Right lobe of liver (tissue), 6 donors: ENCODE results near the gene ADAM12. TPM values are rescaled to one million over a fixed set of nuclear protein-coding genes. Genes with fewer than 3 reads are reported as not detected.

Experiments used
- ATAC-seq, 4 donors: fragments of 200-7000 bp; cut with Tn5 transposase; one replicate each; pipeline ENCODE4 v1.9.1; 2020; ENCODE audit warnings: mild to moderate bottlenecking in 4 of 4, moderate library complexity in 4 of 4
- DNase-seq, 3 donors: peaks; one replicate each; pipeline ENCODE4 v3.0.0-alpha.2; 2020
- H3K27ac ChIP-seq, 3 donors: fragments of 200-600 bp; one replicate each; pipeline ENCODE4 v1.8.0; 2022
- H3K27me3 ChIP-seq, 2 donors: fragments of 200-600 bp; one replicate each; pipeline ENCODE4 v1.8.0; 2022
- H3K36me3 ChIP-seq, 4 donors: fragments of 200-600 bp; sonication (generic) in 1 of 4; one replicate each; pipeline versions ENCODE4 v1.5.1 to v1.8.0; 2017 to 2022; ENCODE audit warnings: control low read depth in 1 of 4
- H3K4me1 ChIP-seq, 4 donors: fragments of 200-600 bp; sonication (generic) in 1 of 4; one replicate each; pipeline versions ENCODE4 v1.5.1 to v1.8.0; 2017 to 2022; ENCODE audit warnings: control low read depth in 1 of 4
- H3K4me3 ChIP-seq, 3 donors: fragments of 200-600 bp; one replicate each; pipeline ENCODE4 v1.8.0; 2022
- H3K9me3 ChIP-seq, 4 donors: fragments of 200-600 bp; sonication (generic) in 1 of 4; one replicate each; pipeline versions ENCODE4 v1.5.1 to v1.8.0; 2017 to 2022; ENCODE audit warnings: control low read depth in 1 of 4
- CTCF ChIP-seq, 4 donors: fragments of 200-600 bp in 3 of 4; fragments of 450-650 bp in 1 of 4; IDR thresholded peaks; one replicate each; pipeline versions ENCODE4 v1.5.1 to v1.8.0; 2016 to 2022; ENCODE audit warnings: antibody characterized with exemption in 4 of 4, mild to moderate bottlenecking in 2 of 4
- POLR2A ChIP-seq: fragments of 450-650 bp; IDR thresholded peaks from one replicate; pipeline ENCODE4 v1.6.1; 2017; ENCODE audit warnings: antibody characterized with exemption, mild to moderate bottlenecking
- WGBS: methylation state at CpG from one replicate; pipeline ENCODE4 v1.1.6; 2018; ENCODE audit warnings: low coverage, low lambda C conversion rate; ENCODE audit not compliant: insufficient coverage; ENCODE audit errors: missing lambda C conversion rate; 5-methylcytosine and 5-hydroxymethylcytosine counted together
- intact Hi-C, 2 donors: fragments of 100-400 bp; cut with DNase I; formaldehyde crosslinking; loops; one replicate each; pipeline versions ENCODE4 v1.11.2 to v1.14.1; 2022
- total RNA-seq, 6 experiments: library from RNA; depleted of rRNA in 2 of 6; stranded (reverse); fragments of >200 nt in 2 of 6; fragmentation: NEBNext Ultra II Directional in 3 of 6; extraction: Animal tissue kit (Norgen Biotek cat#: 25700) in 3 of 6; gene quantifications; one replicate each; pipeline versions ENCODE4 v1.1.0 to v1.2.4, GENCODE V29; 2016 to 2023
- donor health status: DM: no; HTN: yes; CAD: no.
- donor health status: DM: no; HTN: no; CAD: no.
- donor health status: DM: no; HTN: no; CAD: no.
- donor health status: DM: no; HTN: yes; CAD: no.
- donor health status: DM: no; HTN: yes; CAD: no.

The ADAM12 gene
- total RNA-seq, 6 experiments from 2014 or later = 0.06 to 1.3 (median 0.48) TPM; not detected in 2

DNA sequence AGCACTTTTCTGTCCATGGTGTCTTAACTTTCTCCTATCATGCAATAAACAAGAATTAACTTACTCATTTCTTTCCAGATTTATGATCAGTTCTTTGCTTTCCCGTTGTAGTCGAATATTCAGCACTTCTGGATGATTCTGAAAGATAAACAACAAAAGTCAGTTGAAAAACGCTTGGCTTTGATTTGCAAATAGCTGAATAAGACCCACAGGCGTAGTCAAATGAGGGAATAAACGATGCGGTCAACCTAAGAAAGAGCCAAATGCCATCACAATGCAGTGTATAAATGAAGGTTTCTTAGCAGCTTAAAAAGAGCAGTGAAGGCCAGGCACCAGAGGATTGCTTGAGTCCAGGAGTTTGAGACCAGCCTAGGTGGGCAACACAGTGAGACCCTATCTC is 109.4 kb downstream of the ADAM12 start:
- WGBS = 37% methylated on average over 6 of the region's 6 CpGs

GRCh38 chr10:126277181-126277580 is 111.1 kb downstream of the ADAM12 start:
- TF ChIP-seq CTCF (IDR thresholded peaks at IDR 0.05) (no peak), POLR2A (no peak)
- ATAC-seq (no peak), DNase-seq (no peak)
- Histone ChIP-seq H3K9me3 (no peaks in the 10 kb centered on the region), H3K4me3 (no peak overlapping the region), H3K36me3 (no peaks in the 10 kb centered on the region), H3K4me1 (no peaks in the 10 kb centered on the region), H3K27ac (no peak overlapping the region), H3K27me3 (no peaks in the 10 kb centered on the region)
- intact Hi-C loops = no loop called here
- WGBS = 32% methylated on average over 5 of the region's 5 CpGs

More for the DNA sequence above, 109.4 kb downstream of the ADAM12 start:
- Histone ChIP-seq H3K27ac (no peak overlapping the region), H3K36me3 (no peaks in the 10 kb centered on the region), H3K4me3 (no peak overlapping the region), H3K27me3 (no peaks in the 10 kb centered on the region), H3K9me3 (no peaks in the 10 kb centered on the region), H3K4me1 (no peaks in the 10 kb centered on the region)
- intact Hi-C loops = no loop called here
- TF ChIP-seq POLR2A (no peak), CTCF (IDR thresholded peaks at IDR 0.05) (no peak)
- DNase-seq = no peak
- no peak for ATAC-seq

DNA sequence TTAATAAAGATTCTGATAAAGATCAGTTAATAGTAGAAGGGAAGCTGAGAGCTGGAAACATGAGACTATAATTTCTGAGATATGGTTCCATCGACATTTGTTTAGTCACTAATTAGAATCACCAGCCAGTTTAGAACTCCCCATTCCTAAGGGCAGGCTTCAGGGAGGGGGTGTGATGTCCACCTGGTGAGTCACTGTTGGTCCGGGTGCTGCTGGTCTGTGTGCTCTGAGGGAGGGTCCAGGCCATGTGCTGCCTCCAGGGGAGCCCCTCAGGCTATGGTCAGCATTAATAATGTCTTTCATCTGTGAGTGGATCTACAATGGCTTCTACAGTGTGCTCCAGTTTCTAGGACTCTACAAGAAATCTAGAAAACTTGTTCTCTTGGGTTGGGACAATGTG is 115.8 kb downstream of the ADAM12 start:
- DNase-seq = no peak
- Histone ChIP-seq H3K27ac (no peak overlapping the region), H3K36me3 (no peaks in the 10 kb centered on the region), H3K27me3 (no peaks in the 10 kb centered on the region), H3K4me3 (no peak overlapping the region), H3K9me3 (no peaks in the 10 kb centered on the region), H3K4me1 (no peaks in the 10 kb centered on the region)
- no peak for ATAC-seq
- intact Hi-C loops = no loop called here
- TF ChIP-seq CTCF (IDR thresholded peaks at IDR 0.05) = no peak
- TF ChIP-seq POLR2A = no peak
- 61% methylated on average over 2 of the region's 2 CpGs for WGBS

DNA sequence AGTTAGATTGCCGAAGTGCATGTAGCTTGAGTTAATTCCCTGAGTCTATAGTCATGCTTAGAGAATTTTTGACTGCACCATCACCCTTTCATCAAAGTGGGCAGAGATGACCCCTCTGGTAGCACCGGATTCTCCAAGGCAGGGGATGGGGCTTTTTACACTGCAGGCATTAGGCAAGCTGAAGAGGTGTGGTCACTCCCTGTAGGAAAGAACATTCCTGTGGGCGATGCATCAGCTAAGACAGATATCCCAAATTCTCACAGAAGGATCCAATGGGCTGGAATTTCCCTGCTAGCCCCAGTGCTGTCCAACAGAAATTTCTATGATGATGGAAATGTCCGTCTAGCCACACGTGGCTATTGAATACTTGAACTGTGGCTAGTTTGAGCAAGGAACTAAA is 118.2 kb downstream of the ADAM12 start:
- no peaks in the 10 kb centered on the region for H3K9me3 ChIP-seq
- DNase-seq (no peak), ATAC-seq (no peak)
- 55% methylated on average over 4 of the region's 5 CpGs for WGBS
- intact Hi-C loops = no loop called here
- no peak overlapping the region for H3K27ac ChIP-seq
- H3K36me3 ChIP-seq = no peaks in the 10 kb centered on the region
- no peak for TF ChIP-seq POLR2A
- H3K4me1 ChIP-seq = no peaks in the 10 kb centered on the region
- H3K4me3 ChIP-seq = no peak overlapping the region
- no peaks in the 10 kb centered on the region for H3K27me3 ChIP-seq

GRCh38 chr10:126268013-126268920 is 120.0 kb downstream of the ADAM12 start:
- Histone ChIP-seq H3K27ac (no peak overlapping the region), H3K4me1 (no peaks in the 10 kb centered on the region), H3K9me3 (no peaks in the 10 kb centered on the region), H3K27me3 (no peaks in the 10 kb centered on the region), H3K36me3 (no peaks in the 10 kb centered on the region), H3K4me3 (no peak overlapping the region)
- no peak for TF ChIP-seq POLR2A
- TF ChIP-seq CTCF (IDR thresholded peaks at IDR 0.05) = no peak
- intact Hi-C loops = no loop called here
- 57% methylated on average over 12 of the region's 12 CpGs for WGBS
- DNase-seq = no peak
- no peak for ATAC-seq
